Nephron (organoid): Measurements from ENCODE around the gene PDE4C.

Experiments used
- H3K27ac Mint-ChIP-seq, 3 experiments: 2 replicates each; pipeline ENCODE4 v1.8.0; 2020; ENCODE audit warnings: mixed read lengths in 3 of 3, mild to moderate bottlenecking in 2 of 3, moderate library complexity in 1 of 3
- H3K27me3 Mint-ChIP-seq: 2 replicates; pipeline ENCODE4 v1.8.0; 2021; ENCODE audit warnings: low read depth, mild to moderate bottlenecking, moderate library complexity, mixed read lengths
- H3K36me3 Mint-ChIP-seq: 2 replicates; pipeline ENCODE4 v1.8.0; 2020; ENCODE audit warnings: low read depth, mixed read lengths
- H3K4me1 Mint-ChIP-seq: 2 replicates; pipeline ENCODE4 v1.8.0; 2020; ENCODE audit warnings: mixed read lengths
- H3K4me3 Mint-ChIP-seq, 3 experiments: 2 replicates each; pipeline ENCODE4 v1.8.0; 2020; ENCODE audit warnings: mild to moderate bottlenecking in 3 of 3, mixed read lengths in 3 of 3, moderate library complexity in 2 of 3
- H3K9me3 Mint-ChIP-seq: 2 replicates; pipeline ENCODE4 v1.8.0; 2020; ENCODE audit warnings: mixed read lengths
- CTCF ChIP-seq, 3 experiments: fragments of 200-600 bp; sonication (generic); IDR thresholded peaks; one replicate each; pipeline ENCODE4 v1.5.0; 2021; ENCODE audit warnings: antibody characterized with exemption in 3 of 3; ENCODE audit not compliant: unreplicated experiment in 3 of 3

Gene PDE4C

GRCh38 chr19:18270326-18270725 is 44.1 kb upstream of the PDE4C start:
- no peaks in the 10 kb centered on the region for H3K9me3 Mint-ChIP-seq

GRCh38 chr19:18269070-18269723 is 43.0 kb upstream of the PDE4C start:
- Mint-ChIP-seq H3K9me3 (no peaks in the 10 kb centered on the region), H3K36me3 (peaks cover 26% of the 10 kb centered on the region), H3K4me3 (no peak overlapping the region), H3K27ac (no peak overlapping the region), H3K27me3 (no peaks in the 10 kb centered on the region), H3K4me1 (no peaks in the 10 kb centered on the region)
- no peak for TF ChIP-seq CTCF (IDR thresholded peaks at IDR 0.05; ENCODE audit: unreplicated experiment in 3 of 3)

More at GRCh38 chr19:18270326-18270725, 44.1 kb upstream of the PDE4C start:
- no peak overlapping the region for H3K4me3 Mint-ChIP-seq
- no peaks in the 10 kb centered on the region for H3K27me3 Mint-ChIP-seq
- H3K36me3 Mint-ChIP-seq, result peaks cover 31% of the 10 kb centered on the region
- H3K4me1 Mint-ChIP-seq, result peaks cover 6% of the 10 kb centered on the region
- TF ChIP-seq CTCF (IDR thresholded peaks at IDR 0.05; ENCODE audit: unreplicated experiment in 3 of 3), result no peak
- H3K27ac Mint-ChIP-seq, result no peak overlapping the region

GRCh38 chr19:18266771-18267686 is 40.8 kb upstream of the PDE4C start:
- Mint-ChIP-seq H3K4me1 (no peaks in the 10 kb centered on the region), H3K36me3 (peaks cover 26% of the 10 kb centered on the region), H3K27me3 (no peaks in the 10 kb centered on the region), H3K9me3 (no peaks in the 10 kb centered on the region), H3K4me3 (no peak overlapping the region), H3K27ac (no peak overlapping the region)
- TF ChIP-seq CTCF (IDR thresholded peaks at IDR 0.05; ENCODE audit: unreplicated experiment in 3 of 3), result no peak

- TF ChIP-seq CTCF (IDR thresholded peaks at IDR 0.05; ENCODE audit: unreplicated experiment in 3 of 3), result no peak
- Mint-ChIP-seq H3K27ac (no peak overlapping the region), H3K4me1 (no peaks in the 10 kb centered on the region), H3K36me3 (peaks cover 29% of the 10 kb centered on the region), H3K27me3 (peaks cover 4% of the 10 kb centered on the region), H3K4me3 (no peak overlapping the region), H3K9me3 (no peaks in the 10 kb centered on the region)
Observed at GRCh38 chr19:18265582-18265981, 39.3 kb upstream of the PDE4C start.

- no peaks in the 10 kb centered on the region for H3K4me1 Mint-ChIP-seq
- H3K36me3 Mint-ChIP-seq, result peaks cover 29% of the 10 kb centered on the region
- no peak overlapping the region for H3K27ac Mint-ChIP-seq
- H3K4me3 Mint-ChIP-seq, result no peak overlapping the region
- TF ChIP-seq CTCF (IDR thresholded peaks at IDR 0.05; ENCODE audit: unreplicated experiment in 3 of 3), result no peak
- H3K27me3 Mint-ChIP-seq, result peaks cover 4% of the 10 kb centered on the region
- H3K9me3 Mint-ChIP-seq, result no peaks in the 10 kb centered on the region
Observed at GRCh38 chr19:18264971-18265540, 38.8 kb upstream of the PDE4C start.
